Panc1 (cell line): ENCODE measurements around the gene LDAF1. TPM values are rescaled to one million over a fixed set of nuclear protein-coding genes. Genes with fewer than 3 reads are reported as not detected.

Experiments
- ATAC-seq: fragments of 200-7000 bp; cut with Tn5 transposase; 2 replicates; pipeline ENCODE4 v1.9.1; 2020; ENCODE audit warnings: mild to moderate bottlenecking, moderate library complexity
- BruUV-seq: library from RNA; stranded (reverse); fragments of 400-500 nt; replicated peaks from 2 replicates; lab custom pipeline; 2021; lab: Mats Ljungman, UMichigan
- CTCF ChIA-PET: fragments of 300-600 bp; sonication (Branson Sonifier 250); formaldehyde crosslinking; loops from one replicate; lab custom pipeline; 2022; ENCODE audit warnings: antibody characterized with exemption; lab: Charles Lee
- POLR2A ChIA-PET: fragments of 300-600 bp; sonication (Branson Sonifier 250); formaldehyde crosslinking; loops from one replicate; lab custom pipeline; 2022; ENCODE audit warnings: antibody characterized with exemption; lab: Charles Lee
- DNase-seq: peaks from one replicate; pipeline ENCODE4 v3.0.0-alpha.2; 2010; ENCODE audit warnings: low read depth, low spot score
- H3K27ac ChIP-seq: 2 replicates; pipeline ENCODE4 v1.5.1; 2011; ENCODE audit warnings: mild to moderate bottlenecking, low read length, inconsistent platforms
- H3K27me3 ChIP-seq: fragments of 200-500 bp; sonication (Bioruptor generic); 2 replicates; pipeline ENCODE4 v1.6.0; 2014; ENCODE audit warnings: low read length, inconsistent platforms; ENCODE audit not compliant: control insufficient read depth, insufficient read depth
- H3K36me3 ChIP-seq: fragments of 200-500 bp; sonication (Bioruptor generic); 2 replicates; pipeline ENCODE4 v1.5.1; 2014; ENCODE audit warnings: inconsistent platforms, mild to moderate bottlenecking, low read length, moderate library complexity; ENCODE audit not compliant: control insufficient read depth, insufficient read depth
- H3K4me1 ChIP-seq: 2 replicates; pipeline ENCODE4 v1.5.1; 2011; ENCODE audit warnings: inconsistent platforms, mild to moderate bottlenecking, low read length, moderate library complexity; ENCODE audit not compliant: control insufficient read depth, insufficient read depth
- H3K4me3 ChIP-seq, 2 experiments: 2 replicates each; pipeline ENCODE4 v1.5.1; 2011 to 2012; ENCODE audit warnings: low read depth in 2 of 2, low read length in 2 of 2, mild to moderate bottlenecking in 2 of 2, inconsistent platforms in 1 of 2, moderate library complexity in 1 of 2
- H3K9me3 ChIP-seq: fragments of 200-500 bp; sonication (Bioruptor generic); 2 replicates; pipeline ENCODE4 v1.5.1; 2014; ENCODE audit warnings: low read depth, mild to moderate bottlenecking, inconsistent platforms, low read length, moderate library complexity; ENCODE audit not compliant: control insufficient read depth, insufficient read depth
- POLR2AphosphoS5 ChIP-seq: IDR thresholded peaks from 2 replicates; pipeline ENCODE4 v1.6.1; 2012; ENCODE audit warnings: mild to moderate bottlenecking, low read depth, low read length, moderate library complexity
- SIN3A ChIP-seq: IDR thresholded peaks from 2 replicates; pipeline ENCODE4 v1.6.1; 2012; ENCODE audit warnings: low read depth, mild to moderate bottlenecking, low read length, moderate library complexity, borderline replicate concordance; ENCODE audit not compliant: insufficient read depth
- TCF7L2 ChIP-seq: IDR thresholded peaks from 2 replicates; pipeline ENCODE4 v1.6.1; 2011; ENCODE audit warnings: mild to moderate bottlenecking, low read depth, low read length, inconsistent platforms
- in situ Hi-C: cut with HindIII; loops from 2 replicates; pipeline ENCODE4 v1.10.0; 2016; ENCODE audit warnings: low sequenced_read_pairs, low pct_unique_long_range_greater_than_20kb
- intact Hi-C: fragments of 100-400 bp; cut with micrococcal nuclease; formaldehyde crosslinking; loops from one replicate; pipeline ENCODE4 v1.10.0; 2022; ENCODE audit not compliant: unreplicated experiment
- total RNA-seq: library from RNA; stranded (reverse); gene quantifications from one replicate; pipeline ENCODE4 v1.2.1, GENCODE V29; 2021; ENCODE audit not compliant: unreplicated experiment
- TF ChIP-seq, protein P1 (sequence below), 2 experiments: IDR thresholded peaks; 2 replicates each; pipeline ENCODE4 v1.6.1; 2011 to 2012; ENCODE audit warnings: low read depth in 2 of 2, control low read depth in 1 of 2, low read length in 1 of 2, mild to moderate bottlenecking in 1 of 2, moderate library complexity in 1 of 2; ENCODE audit not compliant: insufficient read depth in 1 of 2
- TF ChIP-seq, protein P2 (sequence below): fragments of 450-650 bp; IDR thresholded peaks from 2 replicates; pipeline ENCODE4 v1.5.1; 2017; ENCODE audit warnings: mild to moderate bottlenecking

LDAF1 gene
- total RNA-seq, 1 experiment from 2014 or later, result 15.2 TPM

- intact Hi-C loops, result no loop called here
- in situ Hi-C loops, result no loop called here
- ChIA-PET CTCF (no interaction called here), POLR2A (no interaction called here)
- no TSS peak for BruUV-seq
- TF ChIP-seq, protein P1, sequence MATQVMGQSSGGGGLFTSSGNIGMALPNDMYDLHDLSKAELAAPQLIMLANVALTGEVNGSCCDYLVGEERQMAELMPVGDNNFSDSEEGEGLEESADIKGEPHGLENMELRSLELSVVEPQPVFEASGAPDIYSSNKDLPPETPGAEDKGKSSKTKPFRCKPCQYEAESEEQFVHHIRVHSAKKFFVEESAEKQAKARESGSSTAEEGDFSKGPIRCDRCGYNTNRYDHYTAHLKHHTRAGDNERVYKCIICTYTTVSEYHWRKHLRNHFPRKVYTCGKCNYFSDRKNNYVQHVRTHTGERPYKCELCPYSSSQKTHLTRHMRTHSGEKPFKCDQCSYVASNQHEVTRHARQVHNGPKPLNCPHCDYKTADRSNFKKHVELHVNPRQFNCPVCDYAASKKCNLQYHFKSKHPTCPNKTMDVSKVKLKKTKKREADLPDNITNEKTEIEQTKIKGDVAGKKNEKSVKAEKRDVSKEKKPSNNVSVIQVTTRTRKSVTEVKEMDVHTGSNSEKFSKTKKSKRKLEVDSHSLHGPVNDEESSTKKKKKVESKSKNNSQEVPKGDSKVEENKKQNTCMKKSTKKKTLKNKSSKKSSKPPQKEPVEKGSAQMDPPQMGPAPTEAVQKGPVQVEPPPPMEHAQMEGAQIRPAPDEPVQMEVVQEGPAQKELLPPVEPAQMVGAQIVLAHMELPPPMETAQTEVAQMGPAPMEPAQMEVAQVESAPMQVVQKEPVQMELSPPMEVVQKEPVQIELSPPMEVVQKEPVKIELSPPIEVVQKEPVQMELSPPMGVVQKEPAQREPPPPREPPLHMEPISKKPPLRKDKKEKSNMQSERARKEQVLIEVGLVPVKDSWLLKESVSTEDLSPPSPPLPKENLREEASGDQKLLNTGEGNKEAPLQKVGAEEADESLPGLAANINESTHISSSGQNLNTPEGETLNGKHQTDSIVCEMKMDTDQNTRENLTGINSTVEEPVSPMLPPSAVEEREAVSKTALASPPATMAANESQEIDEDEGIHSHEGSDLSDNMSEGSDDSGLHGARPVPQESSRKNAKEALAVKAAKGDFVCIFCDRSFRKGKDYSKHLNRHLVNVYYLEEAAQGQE (IDR thresholded peaks at IDR 0.05; ENCODE audit: insufficient read depth in 1 of 2, low read depth in 2 of 2, low read length in 1 of 2), result no peak
- TF ChIP-seq SIN3A (no peak), TCF7L2 (no peak), POLR2AphosphoS5 (no peak)
- TF ChIP-seq, protein P2, sequence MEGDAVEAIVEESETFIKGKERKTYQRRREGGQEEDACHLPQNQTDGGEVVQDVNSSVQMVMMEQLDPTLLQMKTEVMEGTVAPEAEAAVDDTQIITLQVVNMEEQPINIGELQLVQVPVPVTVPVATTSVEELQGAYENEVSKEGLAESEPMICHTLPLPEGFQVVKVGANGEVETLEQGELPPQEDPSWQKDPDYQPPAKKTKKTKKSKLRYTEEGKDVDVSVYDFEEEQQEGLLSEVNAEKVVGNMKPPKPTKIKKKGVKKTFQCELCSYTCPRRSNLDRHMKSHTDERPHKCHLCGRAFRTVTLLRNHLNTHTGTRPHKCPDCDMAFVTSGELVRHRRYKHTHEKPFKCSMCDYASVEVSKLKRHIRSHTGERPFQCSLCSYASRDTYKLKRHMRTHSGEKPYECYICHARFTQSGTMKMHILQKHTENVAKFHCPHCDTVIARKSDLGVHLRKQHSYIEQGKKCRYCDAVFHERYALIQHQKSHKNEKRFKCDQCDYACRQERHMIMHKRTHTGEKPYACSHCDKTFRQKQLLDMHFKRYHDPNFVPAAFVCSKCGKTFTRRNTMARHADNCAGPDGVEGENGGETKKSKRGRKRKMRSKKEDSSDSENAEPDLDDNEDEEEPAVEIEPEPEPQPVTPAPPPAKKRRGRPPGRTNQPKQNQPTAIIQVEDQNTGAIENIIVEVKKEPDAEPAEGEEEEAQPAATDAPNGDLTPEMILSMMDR, result no peak
- Histone ChIP-seq H3K4me1 (no peaks in the 10 kb centered on the region), H3K27ac (no peak overlapping the region), H3K27me3 (peaks cover 18% of the 10 kb centered on the region), H3K4me3 (no peak overlapping the region), H3K36me3 (no peaks in the 10 kb centered on the region), H3K9me3 (no peaks in the 10 kb centered on the region)
- ATAC-seq, result no peak
- DNase-seq, result no peak
Observed at GRCh38 chr16:21222495-21223337, 64.2 kb downstream of the LDAF1 start.

GRCh38 chr16:21223787-21224186 is 65.3 kb downstream of the LDAF1 start:
- TF ChIP-seq TCF7L2 (no peak), SIN3A (no peak), POLR2AphosphoS5 (no peak)
- TF ChIP-seq, protein P2, result no peak
- TF ChIP-seq, protein P1 (IDR thresholded peaks at IDR 0.05; ENCODE audit: insufficient read depth in 1 of 2, low read depth in 2 of 2, low read length in 1 of 2), result no peak
- BruUV-seq, result no TSS peak
- ChIA-PET CTCF (no interaction called here), POLR2A (no interaction called here)
- peaks cover 24% of the 10 kb centered on the region for H3K27me3 ChIP-seq
- no peaks in the 10 kb centered on the region for H3K4me1 ChIP-seq
- in situ Hi-C loops, result no loop called here
- no peaks in the 10 kb centered on the region for H3K36me3 ChIP-seq
- ATAC-seq (no peak), DNase-seq (no peak)
- no peak overlapping the region for H3K4me3 ChIP-seq
- no peak overlapping the region for H3K27ac ChIP-seq
- intact Hi-C loops, result no loop called here
- no peaks in the 10 kb centered on the region for H3K9me3 ChIP-seq
